HG03521 (cell line): ENCODE results near the gene FYTTD1.

Experiments
- ATAC-seq: cut with Tn5 transposase; IDR thresholded peaks from one replicate; pipeline ENCODE4 v1.9.1; 2021; ENCODE audit warnings: mild to moderate bottlenecking, moderate library complexity; ENCODE audit not compliant: unreplicated experiment

Gene FYTTD1

DNA sequence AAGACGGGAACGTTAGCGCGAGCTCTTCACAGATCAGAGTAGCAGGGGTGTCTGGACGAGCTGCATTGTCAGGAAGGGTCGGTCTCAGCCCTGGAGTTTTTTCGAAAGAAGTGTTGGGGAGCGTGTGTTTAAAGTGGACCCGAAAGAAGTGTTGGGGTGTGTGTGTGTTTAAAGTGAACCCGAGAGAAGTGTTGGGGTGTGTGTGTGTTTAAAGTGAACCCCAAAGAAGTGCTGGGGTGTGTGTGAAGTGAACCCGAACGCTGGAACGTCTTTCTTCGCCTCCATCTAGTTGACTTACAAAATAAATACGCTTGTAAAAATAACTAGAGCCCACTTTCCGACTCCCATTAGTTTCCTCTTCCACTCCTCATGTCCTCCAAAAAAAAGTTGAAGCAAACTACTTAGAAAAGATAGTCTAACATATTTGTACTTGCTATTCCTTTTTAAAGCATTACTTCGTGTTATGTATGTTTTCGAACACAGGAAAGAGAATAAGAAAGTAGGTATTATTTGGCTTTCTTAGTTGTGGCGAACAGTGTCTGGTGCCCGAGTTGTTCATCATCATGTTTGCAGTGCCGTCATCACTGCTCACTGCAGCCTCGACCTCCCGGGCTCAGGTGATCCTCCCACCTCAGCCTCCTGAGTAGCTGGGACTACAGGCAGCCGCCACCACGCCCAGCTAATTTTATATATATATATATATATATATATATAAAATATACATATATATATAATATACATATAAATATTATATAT is 42.4 kb downstream of the FYTTD1 start:
- ATAC-seq: peak; percentile 22

- ATAC-seq: no peak
Measured at GRCh38 chr3:197793247-197793646, 43.6 kb downstream of the FYTTD1 start.

- ATAC-seq: no peak
Measured at GRCh38 chr3:197794115-197794514, 44.4 kb downstream of the FYTTD1 start.

- no peak for ATAC-seq
Measured at GRCh38 chr3:197795200-197795599, 45.5 kb downstream of the FYTTD1 start.

DNA sequence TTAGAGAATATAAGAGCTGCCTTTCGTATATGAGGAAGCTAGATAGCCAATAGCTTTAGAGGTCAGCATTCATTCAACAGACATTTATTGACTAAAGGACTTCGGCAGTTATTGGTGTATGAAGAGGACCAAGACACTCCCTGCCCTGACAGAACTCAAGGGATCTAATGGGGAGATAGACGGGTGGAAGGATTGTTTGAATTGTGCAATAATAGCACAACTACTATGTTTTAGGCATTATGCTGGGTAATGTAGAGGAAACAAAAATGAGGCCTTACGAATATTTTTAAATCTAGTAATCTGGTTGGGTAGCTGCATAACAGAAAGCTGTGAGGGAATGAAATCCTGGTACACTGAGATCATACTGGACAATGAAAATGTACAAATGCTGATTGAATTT is 46.4 kb downstream of the FYTTD1 start:
- ATAC-seq: no peak

DNA sequence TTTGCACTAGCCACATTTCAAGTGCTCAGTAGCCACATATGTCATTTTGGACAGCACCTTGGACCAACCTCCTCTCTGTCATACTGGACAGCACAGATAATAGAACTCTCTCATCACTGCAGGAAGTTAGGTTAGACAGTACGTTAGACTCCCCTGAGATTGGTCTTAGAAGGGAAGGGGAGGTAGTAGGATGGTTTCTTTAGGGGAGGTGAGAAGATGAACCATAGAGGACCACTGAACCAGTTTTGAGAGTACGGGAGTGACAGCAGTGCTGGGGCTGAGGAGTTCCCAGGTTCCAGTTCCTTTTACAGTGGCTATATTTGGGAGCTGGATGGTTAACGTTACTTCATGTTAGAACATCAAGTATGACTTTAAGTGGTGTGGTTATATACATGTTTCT is 49.2 kb downstream of the FYTTD1 start:
- ATAC-seq: no peak

DNA sequence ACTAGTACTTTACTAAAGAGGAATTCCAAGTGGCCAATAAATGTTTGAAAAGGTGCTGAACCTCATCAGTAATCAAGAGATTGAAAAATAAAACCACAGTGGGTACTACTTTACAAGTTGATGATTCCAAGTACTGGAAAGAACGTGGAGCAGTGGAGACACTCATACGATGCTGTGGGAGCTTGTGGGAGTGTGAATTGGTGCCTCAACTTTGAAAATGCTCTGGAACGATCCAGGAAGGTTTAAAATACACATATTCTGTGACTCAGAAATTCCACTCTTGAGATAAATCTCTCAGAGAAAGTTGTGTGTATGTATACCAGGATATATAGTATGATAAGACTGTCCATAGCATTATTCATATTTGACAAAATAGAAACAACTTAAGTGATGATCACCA is 50.7 kb downstream of the FYTTD1 start:
- no peak for ATAC-seq

GRCh38 chr3:197801891-197802778 is 52.5 kb downstream of the FYTTD1 start:
- ATAC-seq: no peak

- no peak for ATAC-seq
Measured at GRCh38 chr3:197802779-197803459, 53.2 kb downstream of the FYTTD1 start.

GRCh38 chr3:197804511-197804910 is 54.8 kb downstream of the FYTTD1 start:
- no peak for ATAC-seq

DNA sequence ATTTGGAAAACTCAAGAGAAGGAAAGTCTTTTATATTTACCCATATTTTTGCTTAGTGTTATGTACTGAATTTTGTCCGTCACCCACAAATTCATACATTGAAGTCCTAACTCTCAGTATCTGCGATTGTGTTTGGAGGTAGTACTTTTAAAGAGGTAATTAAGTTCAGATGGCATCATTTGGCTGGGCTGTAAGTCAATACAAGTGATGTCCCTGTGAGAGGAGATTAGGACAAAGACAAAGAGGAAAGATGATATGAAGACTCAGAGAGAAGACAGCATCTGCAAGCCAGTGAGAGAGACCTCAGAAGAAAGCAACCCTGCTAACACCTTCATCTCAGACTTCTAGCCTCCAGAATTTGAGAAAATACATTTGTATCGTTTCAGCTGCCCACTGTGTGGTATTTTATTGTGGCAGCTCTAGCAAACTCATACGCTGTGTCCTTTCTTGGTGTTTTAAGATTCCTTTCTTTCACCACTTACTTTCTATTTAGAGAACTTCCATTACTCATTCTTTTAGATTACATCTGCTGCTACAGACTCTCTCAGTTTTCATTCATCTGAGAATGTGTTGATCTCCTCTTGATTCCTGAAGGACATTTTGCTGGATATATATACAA is 58.4 kb downstream of the FYTTD1 start:
- ATAC-seq: no peak

- no peak for ATAC-seq
Measured at GRCh38 chr3:197809356-197810020, 59.8 kb downstream of the FYTTD1 start.

- no peak for ATAC-seq
Measured at GRCh38 chr3:197810901-197811300, 61.2 kb downstream of the FYTTD1 start.

DNA sequence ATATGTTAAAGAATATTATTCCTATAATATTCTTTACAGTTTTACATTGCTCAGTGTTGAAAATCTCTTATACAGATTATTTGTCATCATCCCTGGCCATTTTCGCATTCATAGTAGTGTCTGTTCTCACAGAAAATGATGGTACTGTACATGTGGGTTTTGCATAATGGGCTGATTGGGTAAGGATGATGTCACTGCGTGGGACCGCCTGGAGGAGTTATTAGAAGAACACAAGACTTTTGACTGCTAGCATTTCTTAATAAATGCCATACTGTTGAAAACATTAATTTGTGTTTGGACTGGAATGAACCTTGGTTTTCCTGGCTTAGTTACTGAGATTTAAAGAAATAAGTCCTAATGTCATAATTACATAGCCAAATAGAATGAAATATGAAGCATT is 61.7 kb downstream of the FYTTD1 start:
- no peak for ATAC-seq

GRCh38 chr3:197814372-197814771 is 64.7 kb downstream of the FYTTD1 start:
- ATAC-seq: no peak

DNA sequence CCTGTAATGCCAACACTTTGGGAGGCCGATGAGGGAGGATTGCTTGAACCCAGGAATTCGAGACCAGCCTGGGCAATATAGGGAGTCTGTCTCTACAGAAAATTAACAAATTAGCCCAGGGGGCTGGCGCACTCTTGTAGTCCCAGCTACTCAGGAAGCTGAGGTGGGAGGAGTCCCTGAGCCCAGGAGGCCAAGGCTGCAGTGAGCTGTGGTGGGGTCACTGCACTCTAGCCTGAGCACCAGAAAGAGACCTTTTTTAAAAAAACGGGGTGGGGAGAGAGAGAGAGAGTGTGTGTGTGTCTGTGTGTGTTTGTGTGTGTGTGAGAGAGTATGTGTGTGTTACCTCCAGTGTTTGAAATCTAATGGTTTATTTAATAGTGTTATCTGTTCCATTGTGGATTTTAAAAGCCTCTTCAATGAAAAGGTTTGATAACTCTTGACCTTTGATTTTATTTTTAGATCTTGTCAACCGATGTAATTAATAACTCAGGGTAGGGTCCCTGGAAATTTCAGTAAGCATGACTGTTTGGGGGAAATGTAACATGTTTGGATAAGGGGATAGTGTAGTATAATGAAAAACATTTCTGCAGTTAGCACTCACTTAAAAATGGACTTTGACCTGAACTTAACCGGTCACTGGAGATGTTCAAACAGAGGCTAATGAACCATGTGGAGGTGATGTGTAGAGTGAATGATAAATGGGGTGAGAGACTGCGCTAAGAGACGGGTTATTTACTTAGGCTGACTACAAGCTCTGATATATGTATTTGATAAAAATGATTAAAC is 71.1 kb downstream of the FYTTD1 start:
- ATAC-seq: no peak

GRCh38 chr3:197829397-197830045 is 79.8 kb downstream of the FYTTD1 start:
- ATAC-seq: no peak

GRCh38 chr3:197830308-197830966 is 80.8 kb downstream of the FYTTD1 start:
- ATAC-seq: no peak

DNA sequence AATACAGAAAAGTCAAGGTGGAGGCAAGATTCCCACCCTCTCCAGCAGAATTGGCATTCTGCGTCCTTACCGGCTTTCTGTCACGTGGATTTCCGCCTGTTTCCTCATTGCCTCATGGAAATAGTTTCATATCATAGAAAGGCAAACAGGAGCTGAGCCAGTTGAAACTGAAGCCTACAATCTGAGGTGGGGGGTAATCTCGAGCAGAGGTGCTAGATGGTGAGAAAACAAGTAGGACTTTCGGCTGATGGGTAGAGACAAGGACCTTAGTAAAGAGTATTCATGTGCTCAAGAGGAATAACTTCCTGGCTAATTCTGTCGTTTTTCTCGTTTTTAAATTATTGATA is 81.3 kb downstream of the FYTTD1 start:
- no peak for ATAC-seq
